Glomerular visceral epithelial cell (primary cell): ENCODE measurements around the gene SYF2.
"Not testable (repeated sequence)": the region's sequence is repeated elsewhere in the genome, so short reads cannot be mapped to it uniquely, and the experiment has no call there.

Experiments
- DNase-seq: peaks from one replicate; pipeline ENCODE4 v3.0.0-alpha.2; 2016; ENCODE audit errors: extremely low spot score

SYF2 gene

GRCh38 chr1:25232027-25232865, at the start of gene SYF2:
TSS of gene SYF2 (minus strand) at chr1:25232502. CDS start at chr1:25232467, 35 bp downstream.
- DNase-seq = peak; percentile 90

GRCh38 chr1:25279693-25280111, 47.4 kb upstream of the SYF2 start:
- DNase-seq = not testable (repeated sequence)

- not testable (repeated sequence) for DNase-seq
These were observed 46.5 kb upstream of the SYF2 start for GRCh38 chr1:25278790-25279189.

GRCh38 chr1:25278358-25278757, 46.1 kb upstream of the SYF2 start:
- DNase-seq = not testable (repeated sequence)

- not testable (repeated sequence) for DNase-seq
These were observed 45.0 kb upstream of the SYF2 start for GRCh38 chr1:25277295-25277694.

- not testable (repeated sequence) for DNase-seq
These were observed 43.3 kb upstream of the SYF2 start for GRCh38 chr1:25275648-25276047.

- not testable (repeated sequence) for DNase-seq
These were observed 39.9 kb upstream of the SYF2 start, which contains the start of gene RHD for GRCh38 chr1:25272238-25272637. TSS of gene RHD (plus strand) at chr1:25272509. CDS start at chr1:25272548, 39 bp downstream.

GRCh38 chr1:25268143-25268760, 36.0 kb upstream of the SYF2 start:
- not testable (repeated sequence) for DNase-seq

- peak; percentile 59 for DNase-seq
These were observed 35.2 kb upstream of the SYF2 start for GRCh38 chr1:25267288-25268142.

- not testable (repeated sequence) for DNase-seq
These were observed 34.4 kb upstream of the SYF2 start for GRCh38 chr1:25266554-25267287.

- DNase-seq = not testable (repeated sequence)
These were observed 28.0 kb upstream of the SYF2 start for GRCh38 chr1:25260336-25260735.

- DNase-seq = not testable (repeated sequence)
These were observed 27.5 kb upstream of the SYF2 start for GRCh38 chr1:25259813-25260212.

GRCh38 chr1:25257196-25257595, 24.9 kb upstream of the SYF2 start:
- no peak for DNase-seq

GRCh38 chr1:25256578-25256965, 24.3 kb upstream of the SYF2 start:
- DNase-seq = no peak

GRCh38 chr1:25255706-25256577, 23.6 kb upstream of the SYF2 start:
- no peak for DNase-seq

GRCh38 chr1:25253911-25254310, 21.6 kb upstream of the SYF2 start:
- no peak for DNase-seq

- DNase-seq = no peak
These were observed 15.8 kb upstream of the SYF2 start for GRCh38 chr1:25247829-25248754.

GRCh38 chr1:25247024-25247828, 14.9 kb upstream of the SYF2 start, which contains the start of gene RSRP1:
TSS of gene RSRP1 (minus strand) at chr1:25247454. CDS start at chr1:25246963, 491 bp downstream.
- DNase-seq = peak; percentile 100
